Measurements from ENCODE around the gene ARL4A.

Gene ARL4A

DNA sequence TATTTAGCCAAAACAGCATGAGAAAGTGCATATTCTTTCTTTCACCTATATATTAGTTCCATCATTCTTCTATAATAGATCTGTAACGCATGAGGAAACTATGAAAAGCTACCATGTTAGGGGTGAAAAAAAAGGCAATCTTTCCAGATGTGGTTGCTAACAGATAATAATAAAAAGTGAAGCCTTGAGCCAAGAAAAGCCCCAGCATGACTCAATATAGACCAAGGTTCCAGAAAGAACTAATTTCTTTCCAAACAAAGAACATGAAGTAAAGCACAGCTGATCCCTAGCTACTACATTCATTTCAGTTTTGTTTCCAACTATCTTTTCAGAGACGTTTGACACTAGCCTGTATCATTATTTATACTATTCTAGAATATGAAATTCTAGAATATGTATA, 16.4 kb downstream of the ARL4A start:
- DNase-seq, result no peak

DNA sequence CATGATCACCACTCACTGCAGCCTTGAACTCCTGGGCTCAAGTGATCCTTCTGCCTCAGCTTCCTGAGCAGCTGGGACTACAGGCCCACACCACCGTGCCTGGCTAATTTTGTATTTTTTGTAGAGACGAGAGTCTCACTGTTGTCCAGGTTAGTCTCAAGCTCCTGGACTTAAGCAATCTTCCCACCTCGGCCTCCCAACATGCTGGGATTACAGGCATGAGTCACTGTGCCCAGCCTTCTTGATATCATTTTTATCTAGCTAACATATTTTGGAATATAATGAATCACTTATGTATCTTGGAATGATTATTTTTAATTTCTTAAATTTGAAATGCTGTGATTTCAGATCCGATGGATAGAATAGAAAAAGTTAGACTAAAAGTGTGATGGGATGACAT, 18.4 kb downstream of the ARL4A start:
- no peak for DNase-seq

DNA sequence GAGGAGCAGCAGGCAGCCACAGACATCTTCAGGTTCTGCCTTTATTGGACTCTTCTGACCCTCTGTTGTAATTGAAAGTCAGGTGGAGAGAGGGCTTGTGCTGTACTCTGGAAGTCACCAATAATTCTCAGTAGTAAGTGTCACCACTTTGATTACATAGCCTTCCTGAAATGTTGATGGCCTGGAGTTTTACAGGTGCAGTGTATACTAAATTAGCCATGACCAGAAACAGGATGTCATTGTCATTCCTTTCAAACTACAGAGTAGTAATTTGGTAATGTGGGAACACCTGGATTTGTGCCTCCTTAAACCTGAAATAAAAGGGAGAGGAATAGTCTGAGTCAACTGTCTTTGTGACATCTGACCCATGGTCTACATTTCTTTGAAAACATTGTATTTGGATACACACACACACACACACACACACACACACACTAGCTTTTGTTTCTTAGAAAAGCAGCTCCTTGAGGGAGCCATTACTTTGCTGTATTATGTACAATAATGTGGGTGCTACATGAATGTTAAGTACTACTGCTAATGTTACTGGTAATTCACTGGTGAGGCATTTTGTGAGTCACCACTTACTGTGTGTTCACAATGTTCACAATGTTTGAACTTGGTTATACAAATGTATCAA, 19.6 kb downstream of the ARL4A start:
- no peak for DNase-seq

DNA sequence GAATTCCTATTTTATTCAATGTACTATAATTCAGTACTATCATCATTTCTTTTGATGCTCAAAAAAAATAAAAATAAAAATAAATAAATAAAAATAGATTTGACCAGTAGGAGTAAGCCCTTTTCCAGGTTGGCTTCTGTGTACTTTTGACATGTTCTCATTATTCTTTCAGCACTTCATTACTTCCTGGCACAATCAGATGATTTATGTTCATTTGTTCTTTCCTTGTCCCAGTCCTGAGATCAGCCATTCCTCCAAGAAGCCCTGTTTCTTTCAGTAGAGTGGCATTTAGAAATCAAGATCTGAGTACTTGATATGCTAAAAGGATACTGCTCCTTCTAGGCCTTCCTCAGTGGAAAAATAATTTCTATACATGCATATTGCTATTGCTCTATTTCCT, 20.9 kb downstream of the ARL4A start:
- no peak for DNase-seq

DNA sequence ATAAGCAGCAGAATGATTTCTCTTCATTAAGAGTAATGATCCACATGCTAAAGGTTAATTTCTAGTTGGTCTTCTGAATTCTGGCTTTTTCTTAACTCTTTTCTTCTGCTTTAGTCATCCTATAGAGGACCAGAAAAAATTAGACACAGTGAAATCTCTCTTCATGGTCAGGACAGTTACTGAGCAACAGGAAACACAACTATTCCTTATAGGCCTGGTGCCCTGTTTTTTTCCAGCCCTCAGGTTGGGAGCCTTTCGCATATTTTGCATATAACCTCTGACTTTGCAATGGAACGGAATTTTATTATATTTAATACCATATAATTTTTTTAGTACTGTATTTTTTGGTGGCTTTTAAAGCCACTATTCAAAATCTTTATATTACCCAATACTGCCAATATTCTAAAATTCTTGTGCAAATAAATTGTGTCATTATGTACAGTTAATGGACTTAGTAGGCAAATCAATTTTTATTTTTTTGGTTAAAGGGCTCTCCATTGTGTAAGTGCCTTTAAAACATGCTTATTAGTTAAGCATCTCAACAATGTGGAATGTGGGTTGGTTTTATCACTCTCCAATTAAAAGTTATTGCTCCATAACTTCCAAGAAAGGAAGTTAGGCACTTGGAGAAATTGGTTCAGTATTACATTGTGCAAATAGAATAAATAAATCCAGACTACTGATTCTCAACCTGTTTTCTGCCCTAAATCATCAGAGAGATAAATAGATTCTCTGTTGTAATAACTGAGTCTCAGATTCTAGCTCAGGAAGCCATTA, 22.5 kb downstream of the ARL4A start:
- no peak for DNase-seq

DNA sequence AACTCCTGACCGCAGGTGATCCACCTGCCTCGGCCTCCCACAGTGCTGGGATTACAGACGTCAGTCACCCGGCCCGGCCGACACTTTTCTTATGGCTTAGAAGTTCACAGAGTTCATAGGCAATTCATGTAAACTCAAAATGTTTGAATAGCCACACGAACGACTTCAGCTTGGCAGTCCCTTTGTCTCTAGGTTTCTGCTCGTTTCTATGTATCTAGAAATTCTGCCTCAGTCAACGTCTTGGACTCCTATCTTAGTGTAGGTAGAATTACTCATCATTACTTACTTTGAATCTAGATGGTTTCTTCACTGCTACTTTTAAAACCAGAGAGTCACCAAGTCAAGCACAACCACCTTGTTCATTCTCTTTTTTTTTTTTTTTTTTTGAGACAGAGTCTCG, 23.7 kb downstream of the ARL4A start:
- DNase-seq, result no peak

DNA sequence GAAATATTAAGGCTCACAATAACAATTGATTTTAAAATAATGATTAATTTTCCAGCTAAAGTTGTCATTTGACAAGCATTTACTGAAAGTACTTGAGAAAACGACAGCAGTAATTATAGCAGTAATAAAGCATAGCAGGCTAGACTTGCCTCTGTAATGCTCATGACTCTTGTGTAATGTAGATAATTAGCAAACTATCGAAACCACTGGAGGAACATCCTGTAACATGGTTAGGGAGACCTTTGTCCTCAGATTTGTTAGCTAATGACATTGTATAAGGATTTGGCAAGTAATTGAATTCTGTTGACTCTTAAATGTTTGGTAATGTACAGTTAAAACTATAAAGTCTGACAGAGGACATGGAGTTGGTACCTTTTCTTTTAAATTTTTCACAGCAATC, 24.8 kb downstream of the ARL4A start:
- DNase-seq, result no peak

DNA sequence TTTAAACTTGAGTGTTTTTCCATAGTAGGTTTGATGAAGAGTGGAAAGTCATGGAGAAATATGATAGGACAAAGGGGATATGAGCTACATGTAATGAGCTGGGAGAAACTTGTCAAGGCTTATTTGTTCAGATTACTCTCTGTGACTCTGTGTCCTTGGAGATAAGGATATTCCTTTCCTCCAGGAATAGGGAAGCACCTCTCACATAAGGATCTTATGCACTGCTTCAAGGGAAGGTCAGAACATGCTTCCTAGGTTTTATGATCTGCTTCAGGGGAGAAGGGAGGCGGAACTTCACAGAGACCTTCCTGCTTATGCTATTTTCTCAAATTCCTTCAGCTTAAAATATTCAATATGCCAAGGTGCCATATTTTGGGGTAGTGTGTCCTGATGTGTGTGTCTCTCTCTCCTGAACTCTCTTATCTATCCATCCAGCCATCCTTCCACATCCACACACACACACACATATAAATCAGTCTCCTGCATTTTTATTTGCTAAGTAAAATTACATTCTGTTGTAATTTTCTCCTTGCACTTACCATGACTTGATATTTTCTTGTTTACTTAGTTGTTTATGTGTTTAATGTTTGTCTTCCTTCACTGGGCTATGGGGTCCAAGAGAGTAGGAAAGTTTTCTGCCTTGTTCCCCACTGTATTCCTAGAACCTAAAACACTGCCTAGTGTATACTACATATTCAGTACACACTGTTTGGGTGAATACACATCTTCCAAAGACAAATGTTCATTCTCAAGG, 26.4 kb downstream of the ARL4A start:
- no peak for DNase-seq

DNA sequence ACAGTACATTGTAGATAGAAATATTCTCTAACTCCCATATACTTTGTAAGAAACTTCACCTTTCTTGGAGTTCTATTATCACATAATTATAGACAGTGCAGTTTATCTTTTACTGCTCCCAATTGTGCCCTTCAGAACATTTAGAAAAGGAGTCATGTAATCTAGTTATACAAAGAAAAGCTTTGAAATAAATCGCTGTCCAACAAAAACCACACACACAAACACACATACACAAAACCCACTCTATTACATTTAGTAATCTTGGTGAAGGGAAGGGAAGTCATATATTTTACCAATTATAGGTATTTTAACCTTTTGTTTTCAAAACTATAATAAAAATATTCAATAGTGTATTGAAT, 26.9 kb downstream of the ARL4A start:
- no peak for DNase-seq

DNA sequence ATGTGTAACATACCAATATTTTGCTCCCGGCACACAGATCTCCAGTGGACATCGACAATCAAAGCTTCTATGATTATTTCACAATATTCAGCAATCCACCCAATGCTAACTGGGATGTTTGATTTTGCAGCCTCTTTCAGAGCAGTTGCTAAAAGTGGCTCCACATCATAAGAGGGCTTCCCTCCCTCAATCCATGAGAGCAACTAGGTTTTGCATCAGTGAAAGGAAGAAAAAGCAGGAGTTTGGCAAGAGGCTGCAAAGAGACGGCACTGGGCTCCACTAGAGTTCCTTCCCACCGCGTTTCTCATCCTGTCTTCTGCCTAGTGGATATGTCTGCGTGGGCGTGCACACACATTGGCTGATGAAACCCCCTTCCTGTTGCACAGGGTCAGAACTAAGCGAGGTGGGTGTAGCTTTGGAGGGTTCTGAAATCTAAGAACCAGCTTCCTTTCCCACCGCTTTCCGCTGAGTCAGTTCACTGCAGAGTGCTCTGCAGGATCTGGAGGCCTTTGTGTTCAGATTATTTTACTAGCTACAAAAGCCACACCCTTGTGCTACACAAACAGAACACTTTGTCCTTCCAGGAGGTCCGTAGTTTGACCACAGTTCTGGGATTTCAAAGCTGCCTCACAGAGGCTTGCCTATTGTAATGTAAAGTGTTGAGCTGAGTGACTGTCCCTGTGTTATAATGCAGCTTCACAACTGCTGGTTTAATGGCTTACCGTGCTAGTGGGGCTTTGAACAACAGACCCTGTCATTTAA, 28.1 kb downstream of the ARL4A start:
- peak; percentile 70 for DNase-seq

DNA sequence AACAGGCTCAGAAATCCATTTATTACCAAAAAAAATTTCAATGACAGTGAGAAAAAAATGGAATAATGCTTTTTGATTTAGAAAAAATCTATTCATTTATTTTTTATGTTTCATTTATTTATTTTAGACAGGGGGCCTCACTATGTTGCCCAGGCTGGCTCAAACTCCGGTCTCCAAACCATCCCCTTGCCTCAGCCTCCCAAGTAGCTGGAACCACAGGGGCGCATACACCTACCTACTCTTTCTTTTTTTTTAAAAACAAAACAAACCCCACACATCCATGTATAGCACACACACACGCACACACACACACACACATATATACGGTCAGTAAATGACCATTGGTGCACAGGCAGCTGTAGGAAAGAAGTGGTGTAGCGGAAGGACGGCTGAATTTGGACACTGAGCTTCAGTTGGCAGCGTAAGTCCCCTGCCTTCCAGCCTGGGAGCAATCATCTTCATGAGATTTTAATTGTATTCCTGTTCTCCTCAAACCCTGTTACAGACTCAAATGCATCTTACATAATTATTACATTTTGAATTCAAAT, 28.8 kb downstream of the ARL4A start:
- peak; percentile 40 for DNase-seq

DNA sequence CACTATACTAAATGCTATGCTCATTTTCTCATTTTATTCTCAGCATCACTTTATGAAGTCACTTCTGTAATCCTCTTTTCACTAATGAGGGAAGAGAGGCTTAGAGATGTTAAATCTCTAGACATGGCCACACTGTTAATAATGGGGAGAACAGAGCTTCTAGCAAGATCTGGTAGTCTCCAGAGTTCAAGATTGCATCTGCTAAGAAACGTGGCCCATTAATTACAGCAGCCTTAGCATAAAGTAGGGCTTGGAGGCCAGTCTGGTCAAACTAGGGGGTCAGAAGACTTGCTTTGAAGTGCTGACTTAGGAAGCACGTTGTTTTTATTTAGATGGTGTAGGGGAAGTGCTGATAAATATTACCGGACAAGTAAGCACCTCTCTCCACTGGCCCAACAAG, 29.3 kb downstream of the ARL4A start:
- peak; percentile 42 for DNase-seq

DNA sequence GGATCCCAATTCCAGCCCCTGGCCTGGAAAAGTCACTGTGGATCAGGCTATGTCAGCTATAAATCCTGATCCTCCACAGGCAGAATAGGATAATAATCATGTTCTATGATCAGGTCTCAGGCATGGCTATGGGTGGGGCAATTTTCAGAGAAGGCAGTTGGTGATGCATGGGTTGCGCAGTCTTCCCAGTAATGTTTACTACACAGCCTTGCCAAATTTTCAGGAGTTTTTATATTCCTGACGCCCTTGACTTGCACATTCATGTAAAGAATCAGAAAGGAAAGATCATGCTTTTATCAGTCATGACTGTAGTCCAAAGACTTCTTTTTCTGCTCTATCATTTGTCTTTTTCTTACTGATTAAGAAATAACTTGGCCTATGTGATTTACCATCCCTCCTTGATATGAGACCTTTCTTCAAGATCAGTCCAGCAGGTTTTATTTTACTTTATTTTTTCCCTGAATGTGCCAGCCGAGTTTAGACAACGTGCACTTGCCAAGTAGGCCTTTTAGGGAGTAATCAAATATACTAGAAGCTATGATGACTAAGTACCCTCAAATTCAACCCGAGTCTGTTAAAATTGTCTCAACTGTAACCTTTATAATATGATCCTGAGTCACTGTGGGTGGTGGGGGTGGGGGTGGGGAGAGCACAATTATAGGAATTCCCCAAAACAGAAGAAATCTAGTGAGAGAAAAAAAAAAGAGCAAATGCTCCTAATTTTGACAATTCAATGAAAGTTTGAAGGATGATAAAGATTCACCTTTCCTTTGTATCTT, 31.9 kb downstream of the ARL4A start:
- DNase-seq, result no peak

DNA sequence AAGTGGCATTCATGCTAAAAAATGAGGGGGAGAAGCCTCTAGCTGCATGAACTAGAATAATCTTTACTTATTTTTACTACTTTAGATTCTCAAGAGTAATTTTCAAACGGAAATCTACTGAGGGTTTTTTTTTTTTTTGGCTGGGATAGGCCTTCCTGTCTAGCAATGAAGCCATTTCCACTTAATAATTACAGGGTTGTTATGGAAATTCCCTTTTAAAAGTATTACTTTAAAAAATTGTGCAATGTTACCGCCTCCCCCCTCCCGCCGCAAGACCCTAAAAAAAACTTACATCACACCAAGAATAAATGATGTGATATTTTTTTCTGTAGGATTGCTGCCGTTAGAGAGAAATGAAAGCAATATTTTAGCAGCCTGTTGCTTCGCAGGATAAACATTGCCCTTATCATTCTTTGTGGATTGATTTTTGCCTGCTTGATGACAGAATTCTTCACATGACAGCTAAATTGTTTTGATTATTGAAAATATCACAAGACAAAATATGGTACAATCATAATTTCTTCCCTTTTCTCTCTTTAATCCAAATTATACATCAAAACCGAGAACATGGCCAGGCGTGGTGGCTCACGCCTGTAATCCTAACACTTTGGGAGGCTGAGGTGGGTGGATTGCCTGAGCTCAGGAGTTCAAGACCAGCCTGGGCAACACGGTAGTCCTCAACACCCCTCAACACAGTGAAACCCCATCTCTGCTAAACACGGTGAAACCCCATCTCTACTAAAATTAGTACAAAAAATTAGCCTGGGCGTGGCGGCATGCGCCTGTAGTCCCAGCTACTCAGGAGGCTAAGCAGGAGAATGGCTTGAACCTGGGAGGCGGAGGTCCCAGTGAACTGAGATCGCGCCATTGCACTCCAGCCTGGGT, 32.8 kb downstream of the ARL4A start:
- DNase-seq, result no peak

DNA sequence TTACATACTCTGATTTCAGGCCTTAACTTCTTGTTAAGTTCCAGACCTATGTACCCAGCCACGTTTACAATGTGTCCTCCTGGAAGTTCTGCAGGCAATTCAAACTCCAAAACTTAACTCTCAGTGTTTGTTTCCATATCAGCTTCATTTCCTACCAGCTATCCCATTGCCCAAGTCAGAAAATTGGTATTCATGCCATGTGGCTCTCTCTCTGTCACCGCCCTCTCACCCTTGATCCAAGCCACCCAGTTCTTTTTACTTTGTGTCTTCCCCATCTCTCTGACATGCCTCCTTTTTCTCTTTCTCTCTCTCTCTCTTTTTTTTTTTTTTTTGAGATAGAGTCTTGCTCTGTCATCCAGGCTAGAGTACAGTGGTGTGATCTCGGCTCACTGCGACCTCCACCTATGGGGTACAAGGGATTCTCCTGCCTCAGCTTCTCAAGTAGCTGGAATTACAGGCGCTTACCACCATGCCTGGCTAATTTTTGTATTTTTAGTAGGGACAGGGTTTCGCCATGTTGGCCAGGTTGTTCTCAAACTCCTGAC, 33.9 kb downstream of the ARL4A start:
- no peak for DNase-seq

DNA sequence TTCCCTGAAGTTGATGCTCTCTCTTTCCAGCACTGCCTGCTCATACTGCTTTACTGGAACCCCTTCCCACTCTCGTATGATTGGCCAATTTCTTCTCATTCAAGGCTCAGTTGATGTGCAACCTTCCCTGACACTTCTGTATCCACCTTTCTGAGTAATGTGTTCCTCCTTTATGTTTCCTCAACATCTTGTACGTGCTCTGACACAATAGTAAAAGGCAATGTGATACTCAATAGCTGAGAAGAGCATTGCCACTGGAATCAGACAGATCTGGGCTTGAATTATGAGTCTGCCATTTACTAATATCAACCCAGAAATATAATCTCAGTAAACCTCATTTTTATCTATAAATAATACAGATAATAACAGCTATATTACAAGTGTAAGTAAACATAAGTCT, 34.7 kb downstream of the ARL4A start:
- DNase-seq, result no peak

DNA sequence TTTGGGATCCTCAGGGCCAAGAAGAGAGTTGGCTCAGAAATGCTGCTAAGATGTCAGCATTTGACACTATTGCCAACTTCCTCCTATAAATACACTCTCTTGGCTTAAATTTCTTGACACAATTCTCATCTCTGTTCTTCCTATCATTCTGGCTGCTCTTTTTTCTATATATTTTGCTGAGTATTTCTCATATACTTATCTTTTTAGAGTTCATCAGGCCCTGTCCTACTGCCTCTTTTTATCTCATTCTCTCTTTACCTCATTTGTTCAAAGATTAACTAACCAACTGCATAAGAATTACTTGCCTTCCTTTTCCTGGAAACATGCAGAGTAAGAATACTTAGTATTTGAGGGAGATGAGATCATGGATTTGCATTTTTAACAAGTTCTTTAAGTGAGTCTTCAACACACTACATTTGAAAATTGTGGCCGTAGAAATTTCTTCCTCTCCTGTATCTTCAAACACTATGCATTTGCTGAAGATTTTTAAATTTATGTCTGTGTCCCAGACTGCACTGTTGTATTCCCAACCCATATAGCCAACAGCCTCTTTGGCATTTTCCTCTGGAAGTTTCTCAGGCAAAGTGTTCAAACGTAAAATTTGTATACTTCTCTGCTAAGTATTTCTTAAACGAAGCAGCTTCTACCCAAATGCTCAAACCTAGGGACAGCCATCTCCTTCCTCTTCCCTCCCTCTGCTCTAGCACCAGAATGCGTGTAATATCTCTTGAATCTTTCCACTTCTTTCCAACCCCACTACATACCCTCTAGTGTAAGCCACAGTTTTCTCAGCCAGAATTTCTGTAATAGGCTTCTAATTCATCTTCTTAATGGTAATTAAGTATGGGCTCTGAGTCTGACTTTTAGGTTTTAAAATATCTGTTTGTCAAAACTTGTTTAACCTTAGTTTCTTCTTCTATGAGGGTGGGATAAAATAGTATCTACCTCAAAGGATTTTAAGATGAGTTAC, 35.5 kb downstream of the ARL4A start:
- DNase-seq, result no peak

DNA sequence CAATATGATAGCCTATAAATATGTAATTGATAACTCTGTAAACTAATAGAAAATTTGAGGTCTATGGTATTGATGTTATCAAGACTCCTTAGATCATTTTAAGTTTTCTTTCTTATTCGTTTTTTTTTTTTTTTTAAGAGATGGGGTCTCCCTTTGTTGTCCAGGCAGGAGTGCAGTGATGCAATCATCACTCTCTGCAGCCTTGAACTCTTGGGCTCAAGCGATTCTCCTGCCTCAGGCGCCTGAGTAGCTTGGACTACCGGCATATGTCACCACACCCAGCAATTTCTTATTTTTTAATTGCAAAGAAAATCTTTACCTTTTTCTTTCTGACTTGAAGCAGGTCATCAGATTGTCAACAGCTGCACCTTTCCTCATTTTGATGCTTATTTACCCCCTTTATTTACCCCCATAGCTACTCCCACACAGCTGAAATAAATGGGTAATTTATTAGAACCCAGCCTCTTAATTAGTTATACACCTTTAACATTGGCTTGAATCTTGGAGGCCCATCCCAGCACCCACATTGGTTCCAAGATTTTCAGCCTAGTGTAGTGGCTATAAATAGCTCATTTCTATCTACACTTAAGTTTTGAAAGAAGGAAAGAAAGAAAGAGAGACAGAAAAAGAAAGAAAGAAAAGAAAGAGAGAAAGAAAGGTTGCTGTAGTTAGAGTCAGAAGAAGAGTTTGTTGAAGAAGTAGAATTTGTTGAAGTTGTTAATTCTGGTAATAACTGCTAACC, 38.3 kb downstream of the ARL4A start:
- no peak for DNase-seq

DNA sequence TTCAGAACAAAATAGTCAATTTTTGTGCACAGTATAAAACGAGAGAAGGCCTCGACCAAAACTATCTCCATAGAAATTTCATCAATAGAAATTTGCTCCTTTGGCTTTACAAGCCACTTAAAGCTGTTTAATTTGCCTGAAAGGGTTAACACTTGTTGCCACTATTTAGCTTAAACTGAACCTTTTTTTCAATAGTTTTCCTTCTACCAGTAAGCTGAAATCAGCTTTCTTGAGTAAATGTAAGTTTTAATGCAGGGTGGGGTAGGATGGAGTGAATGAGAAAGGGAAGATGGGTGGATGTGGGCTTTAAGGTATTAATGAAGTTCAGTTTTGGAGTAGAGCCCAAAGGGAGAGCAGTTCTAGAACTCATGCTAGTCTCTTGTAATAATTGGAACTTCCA, 39.5 kb downstream of the ARL4A start:
- DNase-seq, result no peak
